HG03159 (cell line): Measurements from ENCODE around the gene CHN2.
"Not testable (repeated sequence)": the region's sequence is repeated elsewhere in the genome, so short reads cannot be mapped to it uniquely, and the experiment has no call there.

Experiments used
- ATAC-seq: cut with Tn5 transposase; IDR thresholded peaks from one replicate; pipeline ENCODE4 v1.9.1; 2021; ENCODE audit warnings: mild to moderate bottlenecking, moderate library complexity; ENCODE audit not compliant: unreplicated experiment

Gene CHN2

GRCh38 chr7:29185613-29186012 is 9.0 kb upstream of the CHN2 start:
- ATAC-seq = no peak

GRCh38 chr7:29189743-29190201 is 4.8 kb upstream of the CHN2 start:
- ATAC-seq = no peak

- ATAC-seq = no peak
Observed at GRCh38 chr7:29190349-29191045, 4.1 kb upstream of the CHN2 start.

- no peak for ATAC-seq
Observed at GRCh38 chr7:29192323-29192722, 2.3 kb upstream of the CHN2 start.

DNA sequence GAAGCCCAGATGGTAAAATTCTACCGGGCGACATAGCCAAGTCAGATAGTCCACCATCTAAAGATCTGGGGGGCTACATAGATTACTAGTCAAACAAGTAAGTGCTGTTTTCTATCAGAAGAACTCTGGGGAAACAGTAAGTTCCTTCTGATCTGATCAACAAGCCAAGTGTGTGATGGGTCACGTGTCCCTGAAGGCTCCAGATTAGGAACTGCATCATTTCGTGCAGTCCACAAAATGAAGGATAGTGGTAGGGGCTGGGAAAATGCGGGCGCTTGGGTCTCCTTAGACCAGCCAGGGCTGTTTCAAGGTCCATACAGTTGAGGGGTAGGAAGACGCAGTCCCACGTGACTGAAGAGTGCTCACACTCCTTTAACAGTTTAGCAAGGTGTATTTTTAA is 1.8 kb upstream of the CHN2 start:
- no peak for ATAC-seq

DNA sequence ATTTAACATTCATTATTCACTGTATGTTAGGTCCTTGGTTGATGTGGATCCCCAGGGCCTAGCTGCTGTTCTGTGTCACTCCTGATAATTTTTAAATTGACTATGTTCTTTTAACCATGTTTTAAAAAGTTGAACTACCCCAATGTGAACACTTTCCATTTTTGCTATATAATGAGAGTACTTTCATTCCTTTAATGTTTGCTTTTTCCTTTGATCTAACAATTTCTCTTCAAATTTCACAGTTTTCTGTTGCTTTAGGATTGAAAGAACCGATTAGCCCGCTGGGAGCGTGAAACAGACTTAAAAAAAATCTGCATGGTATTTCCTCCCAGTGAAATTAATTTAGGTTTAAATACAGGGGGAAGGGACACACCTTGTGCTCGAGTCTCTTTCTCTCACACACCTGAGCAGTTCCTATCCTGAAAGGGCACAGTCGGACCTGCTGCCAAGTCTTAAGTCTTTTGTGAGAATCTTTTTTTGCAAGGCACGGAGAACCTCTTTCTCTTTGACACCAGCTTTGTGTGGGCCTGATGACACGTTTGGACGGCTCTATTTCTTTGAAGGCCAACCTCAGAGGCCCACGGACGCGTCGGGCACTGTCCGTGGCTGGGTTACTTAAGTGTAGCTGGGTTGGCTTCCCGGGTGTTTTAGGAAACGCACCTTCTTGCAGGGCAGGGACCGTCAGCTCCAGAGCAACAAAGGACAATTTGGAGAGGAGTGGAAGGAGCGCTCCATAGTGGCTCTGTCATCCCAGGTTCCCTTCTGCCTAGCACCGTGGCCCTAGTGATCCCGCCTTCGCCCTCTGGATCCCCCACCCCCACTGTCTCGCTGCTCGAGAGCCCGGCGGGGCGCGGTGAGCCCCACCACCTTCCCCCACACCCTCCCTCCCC is 1.0 kb upstream of the CHN2 start:
- ATAC-seq = no peak

- ATAC-seq = no peak
Observed at GRCh38 chr7:29194206-29194593, 375 bp upstream of the CHN2 start.

GRCh38 chr7:29196191-29196590 is 1.6 kb downstream of the CHN2 start:
- ATAC-seq = no peak

- no peak for ATAC-seq
Observed at GRCh38 chr7:29196971-29197595, 2.5 kb downstream of the CHN2 start.

GRCh38 chr7:29197916-29198315 is 3.3 kb downstream of the CHN2 start:
- no peak for ATAC-seq

GRCh38 chr7:29199776-29200175 is 5.2 kb downstream of the CHN2 start:
- ATAC-seq = no peak

DNA sequence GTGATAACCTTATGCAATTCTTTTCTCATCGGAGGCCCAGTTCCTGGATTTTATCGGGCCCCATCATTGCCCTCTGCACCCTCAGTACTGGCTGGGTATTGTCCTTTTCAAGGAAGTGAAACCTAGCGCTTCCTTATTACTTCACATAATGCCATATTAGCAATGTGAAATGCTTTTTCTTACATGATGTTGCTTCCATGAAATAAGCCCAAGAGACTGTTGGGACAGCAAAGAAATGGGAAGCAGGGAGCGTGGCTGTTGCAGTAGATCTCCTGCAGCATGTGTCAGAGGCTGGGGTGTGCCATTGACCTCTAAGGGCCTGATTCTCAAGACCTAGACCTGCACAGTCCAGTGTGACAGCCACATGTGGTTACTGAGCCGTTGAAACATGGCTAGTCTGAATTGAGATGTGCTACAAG is 8.1 kb downstream of the CHN2 start:
- no peak for ATAC-seq

DNA sequence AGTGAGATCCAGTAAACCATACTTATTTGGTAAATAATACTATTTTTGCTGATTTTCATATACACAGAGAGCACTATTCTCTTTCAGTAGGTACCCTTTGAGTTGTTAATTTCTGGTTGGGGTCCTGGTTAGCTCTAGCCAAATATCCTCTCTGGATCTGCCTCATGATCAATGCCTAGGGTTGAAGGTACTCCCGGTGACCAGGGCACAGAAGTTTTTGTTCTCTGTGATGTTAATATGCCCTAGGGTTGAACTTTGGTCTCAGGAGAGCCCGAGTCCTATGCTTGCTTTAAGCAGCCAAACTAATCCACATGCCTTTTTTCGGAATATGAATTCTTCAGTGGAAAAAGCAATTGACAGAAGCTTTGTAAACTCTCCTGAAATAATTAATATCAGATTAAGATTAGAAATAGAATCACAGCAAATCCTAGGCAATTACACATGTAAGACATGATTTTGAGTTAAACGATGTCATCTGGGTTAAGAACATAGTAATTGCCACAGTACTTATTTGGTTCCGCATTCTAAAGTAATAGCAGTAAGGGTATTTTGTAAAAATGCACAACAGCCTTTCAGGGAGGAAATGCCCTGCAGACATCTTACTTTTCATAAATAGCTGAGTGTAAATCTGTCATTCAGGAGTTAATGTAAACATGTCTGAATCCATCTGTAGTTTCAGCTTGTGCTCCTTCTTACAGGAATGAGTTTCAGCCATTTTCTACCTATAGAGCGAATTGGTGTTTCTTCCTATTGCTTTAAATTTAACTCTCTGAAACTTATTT is 10.1 kb downstream of the CHN2 start:
- ATAC-seq = no peak

DNA sequence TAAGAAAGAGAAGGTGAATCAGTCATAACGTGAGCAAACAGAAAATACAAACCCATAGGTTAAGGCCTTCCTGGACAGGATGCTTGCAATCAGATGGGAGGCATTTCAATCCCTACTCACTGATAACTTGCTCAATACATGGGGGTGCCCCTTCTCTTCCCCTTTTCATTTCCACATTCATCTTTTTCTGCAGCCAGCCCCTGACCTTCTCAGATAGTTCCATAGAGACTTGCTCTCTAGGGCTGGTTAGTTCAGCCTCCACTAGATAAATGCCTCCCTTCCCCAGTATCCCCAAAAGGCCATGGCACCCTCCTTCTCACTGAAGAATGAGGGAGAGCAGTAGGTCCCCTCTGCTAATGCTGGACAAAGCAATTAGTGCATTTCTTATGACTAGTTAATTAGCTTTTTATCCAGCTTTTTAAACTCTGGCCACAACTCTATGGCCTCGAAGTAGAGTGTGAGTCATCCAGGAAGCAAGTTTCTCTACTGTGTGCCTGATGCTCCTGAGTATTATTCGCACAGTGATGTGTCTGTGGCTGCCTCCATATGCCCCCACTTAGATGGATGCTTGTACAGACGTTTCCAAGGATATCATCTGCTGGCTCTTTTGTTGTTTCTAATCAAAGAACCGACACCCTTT is 12.7 kb downstream of the CHN2 start:
- no peak for ATAC-seq

DNA sequence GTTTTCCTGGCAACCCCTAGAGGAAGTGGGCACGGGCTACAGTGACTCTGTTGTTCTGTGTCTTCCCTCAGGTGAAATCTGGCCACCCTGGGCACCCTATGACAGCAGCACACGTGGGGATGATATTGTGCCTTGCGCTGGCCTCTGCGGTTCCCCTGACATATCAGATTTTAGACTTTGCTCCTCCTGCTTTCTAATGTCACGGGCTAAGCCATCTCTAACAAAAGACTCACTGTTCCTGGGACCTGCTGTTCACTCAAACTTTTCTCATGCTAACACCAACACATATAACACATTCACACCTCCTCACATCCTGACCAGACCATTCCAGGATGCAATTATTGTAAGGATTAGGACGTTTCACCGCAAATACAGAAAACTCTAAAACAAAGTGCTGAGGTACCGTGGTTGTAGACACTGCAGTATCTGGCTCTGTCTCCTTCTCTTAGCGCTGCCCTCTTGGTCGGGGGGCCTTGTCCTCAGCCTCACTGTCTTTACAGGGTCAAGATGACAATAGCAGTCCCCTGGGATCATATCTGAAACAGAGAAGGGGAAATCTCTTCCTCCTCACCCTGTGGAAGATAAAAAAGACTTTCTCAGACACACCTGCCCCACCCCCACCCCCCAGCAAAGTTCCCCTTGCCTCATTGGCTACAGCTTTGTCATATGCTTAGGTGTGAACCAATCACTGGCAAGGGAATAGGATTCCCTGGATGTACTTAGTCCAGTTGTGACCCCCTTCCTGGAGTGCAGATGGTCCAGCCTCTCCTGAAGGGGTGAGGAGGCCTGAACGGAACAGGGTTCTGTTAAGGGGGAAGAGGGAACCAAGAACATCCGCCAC is 14.1 kb downstream of the CHN2 start:
- no peak for ATAC-seq

GRCh38 chr7:29209745-29210144 is 15.2 kb downstream of the CHN2 start:
- no peak for ATAC-seq

DNA sequence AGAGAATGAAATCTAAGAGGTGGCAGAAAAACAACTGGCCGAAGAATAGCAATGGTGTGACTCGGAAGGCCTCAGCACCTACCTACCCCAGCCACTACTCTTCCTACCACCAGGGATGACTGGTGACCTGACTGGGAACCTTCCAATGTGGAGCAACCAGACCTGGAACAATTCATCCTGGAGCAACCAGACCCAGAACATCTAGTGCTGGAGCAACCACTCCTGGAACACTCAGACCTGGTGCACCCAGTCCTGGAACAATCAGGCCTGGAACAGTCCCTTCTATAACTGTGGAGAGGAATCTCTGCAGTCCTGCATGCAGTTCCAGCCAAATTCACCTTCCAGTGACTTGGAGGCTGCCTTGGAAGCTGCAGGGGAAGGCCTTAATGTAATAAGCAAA is 18.2 kb downstream of the CHN2 start:
- not testable (repeated sequence) for ATAC-seq

GRCh38 chr7:29214056-29214455 is 19.5 kb downstream of the CHN2 start:
- ATAC-seq = no peak

DNA sequence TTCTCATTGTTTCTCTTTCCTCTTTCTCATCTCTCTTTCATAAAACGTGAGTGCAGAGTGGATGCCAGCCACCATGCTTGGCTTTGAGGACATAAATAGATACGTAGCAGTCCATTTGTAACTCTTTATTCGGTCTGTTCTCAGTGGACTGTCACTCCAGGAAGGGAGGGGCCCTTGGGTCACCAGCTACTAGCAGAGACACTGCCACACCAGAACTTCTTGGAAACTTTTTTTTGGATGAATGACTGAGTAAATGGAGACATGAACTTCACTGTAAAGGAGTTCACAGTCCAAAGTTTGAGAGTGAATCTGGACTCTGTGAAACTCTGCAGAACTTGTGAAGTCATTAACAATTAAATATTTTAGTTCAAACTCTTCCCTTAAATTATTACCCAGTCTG is 20.2 kb downstream of the CHN2 start:
- no peak for ATAC-seq

- ATAC-seq = no peak
Observed at GRCh38 chr7:29216128-29216527, 21.6 kb downstream of the CHN2 start.
